Duodenal mucosa (tissue), 2 donors: ENCODE measurements around the gene SLC17A2.

Source experiments
- H3K27ac ChIP-seq: one replicate; pipeline ENCODE4 v1.7.0; 2013; ENCODE audit warnings: low read depth, low read length
- H3K27me3 ChIP-seq, 2 donors: one replicate each; pipeline ENCODE4 v1.7.0; 2013; ENCODE audit warnings: low read length in 2 of 2, control low read depth in 1 of 2; ENCODE audit not compliant: insufficient read depth in 2 of 2, control insufficient read depth in 1 of 2
- H3K36me3 ChIP-seq, 2 donors: one replicate each; pipeline ENCODE4 v1.7.0; 2013; ENCODE audit warnings: low read length in 2 of 2, control low read depth in 1 of 2; ENCODE audit not compliant: insufficient read depth in 2 of 2, control insufficient read depth in 1 of 2
- H3K4me1 ChIP-seq, 2 donors: one replicate each; pipeline ENCODE4 v1.7.0; 2013; ENCODE audit warnings: low read length in 2 of 2, control low read depth in 1 of 2; ENCODE audit not compliant: insufficient read depth in 2 of 2, control insufficient read depth in 1 of 2
- H3K4me3 ChIP-seq, 2 donors: one replicate each; pipeline ENCODE4 v1.7.0; 2013; ENCODE audit warnings: low read length in 2 of 2, low read depth in 1 of 2
- H3K9ac ChIP-seq, 2 donors: one replicate each; pipeline ENCODE4 v1.7.0; 2013; ENCODE audit warnings: low read length in 2 of 2, low read depth in 1 of 2
- H3K9me3 ChIP-seq, 2 donors: one replicate each; pipeline ENCODE4 v1.7.0; 2013; ENCODE audit warnings: low read length in 2 of 2, control low read depth in 1 of 2; ENCODE audit not compliant: control insufficient read depth in 1 of 2

SLC17A2 gene, protein sequence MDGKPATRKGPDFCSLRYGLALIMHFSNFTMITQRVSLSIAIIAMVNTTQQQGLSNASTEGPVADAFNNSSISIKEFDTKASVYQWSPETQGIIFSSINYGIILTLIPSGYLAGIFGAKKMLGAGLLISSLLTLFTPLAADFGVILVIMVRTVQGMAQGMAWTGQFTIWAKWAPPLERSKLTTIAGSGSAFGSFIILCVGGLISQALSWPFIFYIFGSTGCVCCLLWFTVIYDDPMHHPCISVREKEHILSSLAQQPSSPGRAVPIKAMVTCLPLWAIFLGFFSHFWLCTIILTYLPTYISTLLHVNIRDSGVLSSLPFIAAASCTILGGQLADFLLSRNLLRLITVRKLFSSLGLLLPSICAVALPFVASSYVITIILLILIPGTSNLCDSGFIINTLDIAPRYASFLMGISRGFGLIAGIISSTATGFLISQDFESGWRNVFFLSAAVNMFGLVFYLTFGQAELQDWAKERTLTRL

GRCh38 chr6:25930532-25931410 is at the start of gene SLC17A2:
TSS of gene SLC17A2 (minus strand) at chr6:25930691. CDS start at chr6:25925796, 4,895 bp downstream.
- Histone ChIP-seq H3K4me1 (peaks cover 0 to 9% of the 10 kb centered on the region in 2 donors), H3K9me3 (no peaks in the 10 kb centered on the region), H3K27me3 (no peaks in the 10 kb centered on the region), H3K4me3 (no peak within 1 kb of the TSS), H3K9ac (no peak within 1 kb of the TSS), H3K27ac (no peak within 1 kb of the TSS), H3K36me3 (no peaks in the 10 kb centered on the region)

DNA sequence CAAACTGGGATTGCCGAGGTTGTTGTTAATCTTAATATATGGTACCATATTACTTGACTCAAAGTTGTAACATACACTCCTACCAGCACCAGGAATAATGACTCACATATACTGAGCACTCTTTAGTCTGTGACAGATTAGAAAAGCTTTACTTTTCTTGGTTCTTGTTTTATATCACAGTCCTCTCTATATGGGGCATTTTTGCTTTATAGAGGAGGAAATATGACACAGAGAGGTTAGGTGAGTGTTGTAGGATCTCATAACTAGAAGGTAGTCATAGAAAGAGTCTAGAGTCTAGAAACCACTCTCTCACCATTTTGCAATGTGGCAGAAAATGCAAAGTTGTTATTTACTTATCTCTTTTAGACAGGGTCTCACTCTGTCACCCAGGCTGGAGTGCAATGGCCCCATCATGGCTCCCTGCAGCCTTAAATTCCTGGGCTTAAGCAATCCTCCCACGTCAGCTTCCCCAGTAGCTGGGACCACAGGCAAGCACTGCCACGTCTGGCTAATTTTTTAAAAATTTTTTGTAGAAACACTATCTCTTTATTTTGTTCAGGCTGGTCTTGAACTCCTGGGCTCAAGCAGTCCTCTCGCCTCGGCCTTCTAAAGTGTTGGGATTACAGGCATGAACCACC is 45.6 kb upstream of the SLC17A2 start:
- Histone ChIP-seq H3K9me3 (no peaks in the 10 kb centered on the region), H3K4me1 (peaks cover 0 to 24% of the 10 kb centered on the region in 2 donors), H3K4me3 (no peak overlapping the region), H3K27ac (no peak overlapping the region), H3K36me3 (peaks cover 47 to 77% of the 10 kb centered on the region in 2 donors), H3K9ac (no peak overlapping the region), H3K27me3 (no peaks in the 10 kb centered on the region)

GRCh38 chr6:25973923-25974555 is 43.5 kb upstream of the SLC17A2 start:
- H3K36me3 ChIP-seq = peaks cover 48 to 85% of the 10 kb centered on the region in 2 donors
- H3K9ac ChIP-seq = no peak overlapping the region
- no peaks in the 10 kb centered on the region for H3K9me3 ChIP-seq
- H3K4me3 ChIP-seq = no peak overlapping the region
- peaks cover 0 to 28% of the 10 kb centered on the region in 2 donors for H3K4me1 ChIP-seq
- H3K27me3 ChIP-seq = no peaks in the 10 kb centered on the region
- H3K27ac ChIP-seq = no peak overlapping the region

GRCh38 chr6:25972902-25973301 is 42.4 kb upstream of the SLC17A2 start:
- Histone ChIP-seq H3K27ac (no peak overlapping the region), H3K4me1 (peaks cover 3 to 34% of the 10 kb centered on the region in 2 donors), H3K4me3 (no peak overlapping the region), H3K36me3 (peaks cover 49 to 92% of the 10 kb centered on the region in 2 donors), H3K27me3 (no peaks in the 10 kb centered on the region), H3K9me3 (no peaks in the 10 kb centered on the region), H3K9ac (no peak overlapping the region)

DNA sequence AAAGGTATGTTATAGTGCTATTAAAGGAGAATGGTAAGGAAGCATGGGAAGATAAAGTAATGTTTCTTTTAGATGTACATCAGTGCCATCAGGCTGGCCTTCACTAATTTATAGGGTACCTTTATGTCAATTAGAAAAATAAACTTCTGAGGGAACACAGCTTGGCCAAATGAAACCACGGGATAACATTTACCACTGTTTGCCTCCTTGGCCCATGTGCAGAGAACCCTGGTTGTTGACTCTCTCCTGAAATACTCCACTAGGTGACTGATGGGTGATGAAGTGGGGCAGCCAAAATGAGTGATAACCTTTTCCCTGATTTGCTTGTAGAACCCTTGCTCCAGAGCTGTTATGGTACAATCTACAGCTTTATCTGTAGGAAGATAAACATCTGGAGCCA is 41.6 kb upstream of the SLC17A2 start:
- no peaks in the 10 kb centered on the region for H3K27me3 ChIP-seq
- H3K9ac ChIP-seq = no peak overlapping the region
- H3K4me3 ChIP-seq = no peak overlapping the region
- no peaks in the 10 kb centered on the region for H3K9me3 ChIP-seq
- H3K36me3 ChIP-seq = peaks cover 49 to 89% of the 10 kb centered on the region in 2 donors
- H3K27ac ChIP-seq = no peak overlapping the region
- H3K4me1 ChIP-seq = peaks cover 10 to 42% of the 10 kb centered on the region in 2 donors

DNA sequence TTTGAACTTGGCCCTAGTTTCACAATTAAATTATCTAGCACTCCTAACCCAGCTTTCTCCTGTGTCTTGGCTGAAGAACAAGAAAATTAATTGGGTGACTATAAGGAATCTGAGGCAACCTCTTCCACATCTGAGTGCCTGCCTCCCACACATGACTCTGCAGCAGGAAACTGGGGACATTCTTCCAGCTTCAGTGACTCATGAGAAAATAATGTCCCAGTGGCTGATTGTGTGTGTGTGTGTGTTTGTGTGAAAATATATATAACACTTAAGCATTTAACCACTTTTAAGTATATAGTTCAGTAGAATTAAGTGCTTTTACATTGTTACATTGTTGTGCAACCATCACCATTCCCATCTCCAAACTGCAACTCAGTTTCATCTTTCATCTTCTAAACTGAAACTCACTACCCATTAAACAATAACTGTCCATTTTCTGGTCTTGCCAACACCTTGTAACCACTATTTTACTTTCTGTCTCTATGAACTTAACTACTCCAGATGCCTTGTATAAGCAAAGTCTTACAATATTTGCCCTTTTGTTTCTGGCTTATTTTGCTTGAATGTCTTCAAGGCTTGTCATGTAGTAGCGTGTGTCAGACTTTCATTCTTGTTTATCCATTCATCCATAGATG is 40.8 kb upstream of the SLC17A2 start:
- H3K9ac ChIP-seq = no peak overlapping the region
- H3K27me3 ChIP-seq = no peaks in the 10 kb centered on the region
- H3K4me3 ChIP-seq = no peak overlapping the region
- H3K36me3 ChIP-seq = peaks cover 50 to 90% of the 10 kb centered on the region in 2 donors
- H3K27ac ChIP-seq = no peak overlapping the region
- peaks cover 19 to 50% of the 10 kb centered on the region in 2 donors for H3K4me1 ChIP-seq
- H3K9me3 ChIP-seq = no peaks in the 10 kb centered on the region

- H3K27ac ChIP-seq = no peak overlapping the region
Observed at GRCh38 chr6:25968769-25969168, 38.3 kb upstream of the SLC17A2 start.

GRCh38 chr6:25966711-25967110 is 36.2 kb upstream of the SLC17A2 start:
- Histone ChIP-seq H3K9me3 (no peaks in the 10 kb centered on the region), H3K4me1 (peaks cover 45 to 50% of the 10 kb centered on the region in 2 donors), H3K4me3 (no peak overlapping the region), H3K36me3 (peaks cover 17 to 53% of the 10 kb centered on the region in 2 donors), H3K9ac (no peak overlapping the region), H3K27ac (no peak overlapping the region), H3K27me3 (no peaks in the 10 kb centered on the region)

More at GRCh38 chr6:25968769-25969168, 38.3 kb upstream of the SLC17A2 start:
- H3K4me1 ChIP-seq = peaks cover 38 to 50% of the 10 kb centered on the region in 2 donors
- H3K9me3 ChIP-seq = no peaks in the 10 kb centered on the region
- peaks cover 36 to 73% of the 10 kb centered on the region in 2 donors for H3K36me3 ChIP-seq
- H3K9ac ChIP-seq = no peak overlapping the region
- H3K27me3 ChIP-seq = no peaks in the 10 kb centered on the region
- H3K4me3 ChIP-seq = no peak overlapping the region

- no peak overlapping the region for H3K9ac ChIP-seq
- peaks cover 12 to 37% of the 10 kb centered on the region in 2 donors for H3K36me3 ChIP-seq
- no peaks in the 10 kb centered on the region for H3K27me3 ChIP-seq
- peaks cover 41 to 49% of the 10 kb centered on the region in 2 donors for H3K4me1 ChIP-seq
- no peak overlapping the region for H3K4me3 ChIP-seq
- no peak overlapping the region for H3K27ac ChIP-seq
- no peaks in the 10 kb centered on the region for H3K9me3 ChIP-seq
Observed at GRCh38 chr6:25965058-25965457, 34.6 kb upstream of the SLC17A2 start.
